ENCODE measurements around the gene PROX1. TPM values are rescaled to one million over a fixed set of nuclear protein-coding genes. Genes with fewer than 3 reads are reported as not detected.

The PROX1 gene
- total and polyA plus RNA-seq, 9 of the 15 experiments (the other 6 are each of a cell fraction or from before 2014, with no cell fraction given), result 0.14 to 0.22 TPM; not detected in 7

GRCh38 chr1:213951876-213952275, 35.9 kb upstream of the PROX1 start (continued):
- TF ChIP-seq PHTF2 (CRISPR knock-in tag; IDR thresholded peaks at IDR 0.05), result no peak
- TF ChIP-seq KLF13 (tag; IDR thresholded peaks at IDR 0.05; ENCODE audit: borderline replicate concordance, low read depth), result no peak
- TF ChIP-seq DACH1 (IDR thresholded peaks at IDR 0.05; ENCODE audit: partially characterized antibody), result no peak
- no peak for TF ChIP-seq BHLHE40 (IDR thresholded peaks at IDR 0.05; ENCODE audit: low read length)

DNA sequence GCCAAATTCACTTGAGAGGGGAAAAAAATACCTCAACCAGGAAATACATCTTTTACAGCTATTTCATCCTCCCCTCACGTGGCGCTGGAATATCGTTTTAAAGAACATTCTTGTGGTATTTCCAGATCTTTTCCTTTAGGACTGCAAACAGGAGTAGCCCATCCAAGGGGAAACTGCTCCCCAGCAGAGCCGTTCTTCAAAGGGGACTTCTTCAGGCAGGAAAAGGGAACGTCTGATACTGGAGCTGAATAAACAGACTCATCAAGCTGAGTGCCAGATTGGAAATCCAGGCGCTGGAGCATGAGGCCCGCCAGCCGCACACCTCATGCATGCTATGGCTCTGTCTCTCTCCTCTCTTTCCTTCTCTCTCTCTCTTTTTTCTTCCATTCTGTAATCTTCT, 34.0 kb upstream of the PROX1 start:
- no peak overlapping the region for H3K27ac ChIP-seq (ENCODE audit: extremely low read depth, low read depth, low read length)
- no peak for DNase-seq (ENCODE audit: extremely low read depth in 1 of 4, low spot score in 3 of 4)
- no peak overlapping the region for H3K4me2 ChIP-seq (ENCODE audit: insufficient read depth, low read length)
- TF ChIP-seq CBFA2T3 (IDR thresholded peaks at IDR 0.05), result no peak
- no peak for TF ChIP-seq STAG1 (CRISPR knock-in tag; IDR thresholded peaks at IDR 0.05; ENCODE audit: borderline replicate concordance)
- TF ChIP-seq STAT5A (IDR thresholded peaks at IDR 0.05; ENCODE audit: borderline replicate concordance, low read length), result no peak
- TF ChIP-seq CGGBP1 (CRISPR knock-in tag; IDR thresholded peaks at IDR 0.05), result no peak
- no peak for TF ChIP-seq MTF1 (CRISPR knock-in tag; IDR thresholded peaks at IDR 0.05; ENCODE audit: borderline replicate concordance)
- TF ChIP-seq ZZZ3 (IDR thresholded peaks at IDR 0.05), result no peak
- TF ChIP-seq PCBP2 (IDR thresholded peaks at IDR 0.05; ENCODE audit: low read depth, low read length, poor library complexity, severe bottlenecking), result no peak
- no peak for TF ChIP-seq SIRT6 (IDR thresholded peaks at IDR 0.05; ENCODE audit: low read depth, low read length)
- TF ChIP-seq KLF10 (CRISPR knock-in tag; IDR thresholded peaks at IDR 0.05), result no peak
- ATAC-seq, result no peak
- no peak overlapping the region for H3K4me3 ChIP-seq
- no peaks in the 10 kb centered on the region for H3K9me3 ChIP-seq (replicated peaks; ENCODE audit: control insufficient read depth, insufficient read depth, low read depth, low read length)
- in situ Hi-C loops (cut with MboI), result no loop called here
- no peak overlapping the region for H3K9ac ChIP-seq (ENCODE audit: insufficient read depth in 1 of 2, low read depth in 2 of 2, low read length in 2 of 2)
- no peaks in the 10 kb centered on the region; the same call in 1 of the 2 replicates for H4K20me1 ChIP-seq (replicated peaks; ENCODE audit: control insufficient read depth, insufficient read depth, low read length)
- POLR2A ChIA-PET, result no interaction called here
- no peaks in the 10 kb centered on the region for H3K36me3 ChIP-seq (ENCODE audit: control insufficient read depth, insufficient read depth, low read length)
- no peaks in the 10 kb centered on the region for H3K4me1 ChIP-seq (replicated peaks in 1 of 2; ENCODE audit: control insufficient read depth in 2 of 2, insufficient read depth in 2 of 2, low read length in 2 of 2)
- H3K79me2 ChIP-seq (ENCODE audit: control insufficient read depth, insufficient read depth, low read length), result no peaks in the 10 kb centered on the region
- no peaks in the 10 kb centered on the region; a peak in 3 of 5 replicates for H3K27me3 ChIP-seq (ENCODE audit: control insufficient read depth in 2 of 2, insufficient read depth in 2 of 2, low read length in 2 of 2)
- BruUV-seq (replicated peaks), result no TSS peak
- H2AFZ ChIP-seq (ENCODE audit: low read depth, low read length), result no peak overlapping the region
- intact Hi-C loops (cut with micrococcal nuclease), result no loop called here
- FAIRE-seq, result no peak
- no peaks in the 10 kb centered on the region for H3K9me1 ChIP-seq (ENCODE audit: control insufficient read depth, insufficient read depth, low read length)
- 0% methylated on average over 8 of the region's 8 CpGs for WGBS (ENCODE audit: insufficient coverage, low coverage, missing lambda C conversion rate)
- CTCF ChIA-PET (ENCODE audit: low intra/inter-chr PET ratio), result no interaction called here

All from K562 (cell line).